ENCODE data around the gene SLC22A23.

SLC22A23 gene

GRCh38 chr6:3494391-3495100 lies 37.7 kb upstream of the SLC22A23 start:
- TF ChIP-seq CTCF (IDR thresholded peaks at IDR 0.05; ENCODE audit: poor library complexity, severe bottlenecking), result no peak
- Histone ChIP-seq H3K36me3 (ENCODE audit: low read depth) (no peaks in the 10 kb centered on the region), H3K4me1 (ENCODE audit: insufficient read depth, poor library complexity, severe bottlenecking) (no peaks in the 10 kb centered on the region), H3K27ac (ENCODE audit: poor library complexity, severe bottlenecking) (no peak overlapping the region), H3K27me3 (ENCODE audit: insufficient read depth, poor library complexity, severe bottlenecking) (no peaks in the 10 kb centered on the region), H3K4me3 (ENCODE audit: severe bottlenecking) (no peak overlapping the region), H3K9me3 (ENCODE audit: severe bottlenecking) (no peaks in the 10 kb centered on the region)
- no peak for DNase-seq (ENCODE audit: low spot score)
- ATAC-seq (ENCODE audit: low read depth), result no peak

- Histone ChIP-seq H3K9me3 (ENCODE audit: severe bottlenecking) (no peaks in the 10 kb centered on the region), H3K27me3 (ENCODE audit: insufficient read depth, poor library complexity, severe bottlenecking) (no peaks in the 10 kb centered on the region)
- no peak for DNase-seq (ENCODE audit: low spot score)
These were observed 33.8 kb upstream of the SLC22A23 start for GRCh38 chr6:3490625-3490980.

GRCh38 chr6:3489961-3490624 lies 33.2 kb upstream of the SLC22A23 start:
- ATAC-seq (ENCODE audit: low read depth), result no peak
- TF ChIP-seq CTCF (IDR thresholded peaks at IDR 0.05; ENCODE audit: poor library complexity, severe bottlenecking), result no peak
- Histone ChIP-seq H3K4me3 (ENCODE audit: severe bottlenecking) (no peak overlapping the region), H3K27ac (ENCODE audit: poor library complexity, severe bottlenecking) (no peak overlapping the region), H3K4me1 (ENCODE audit: insufficient read depth, poor library complexity, severe bottlenecking) (no peaks in the 10 kb centered on the region), H3K9me3 (ENCODE audit: severe bottlenecking) (no peaks in the 10 kb centered on the region), H3K27me3 (ENCODE audit: insufficient read depth, poor library complexity, severe bottlenecking) (no peaks in the 10 kb centered on the region), H3K36me3 (ENCODE audit: low read depth) (no peaks in the 10 kb centered on the region)
- DNase-seq (ENCODE audit: low spot score), result no peak

More at GRCh38 chr6:3490625-3490980, 33.8 kb upstream of the SLC22A23 start:
- no peaks in the 10 kb centered on the region for H3K36me3 ChIP-seq (ENCODE audit: low read depth)
- no peak overlapping the region for H3K4me3 ChIP-seq (ENCODE audit: severe bottlenecking)
- ATAC-seq (ENCODE audit: low read depth), result no peak
- no peak for TF ChIP-seq CTCF (IDR thresholded peaks at IDR 0.05; ENCODE audit: poor library complexity, severe bottlenecking)
- no peaks in the 10 kb centered on the region for H3K4me1 ChIP-seq (ENCODE audit: insufficient read depth, poor library complexity, severe bottlenecking)
- no peak overlapping the region for H3K27ac ChIP-seq (ENCODE audit: poor library complexity, severe bottlenecking)

GRCh38 chr6:3489027-3489757 lies 32.3 kb upstream of the SLC22A23 start:
- no peaks in the 10 kb centered on the region for H3K27me3 ChIP-seq (ENCODE audit: insufficient read depth, poor library complexity, severe bottlenecking)
- no peak overlapping the region for H3K4me3 ChIP-seq (ENCODE audit: severe bottlenecking)
- H3K4me1 ChIP-seq (ENCODE audit: insufficient read depth, poor library complexity, severe bottlenecking), result no peaks in the 10 kb centered on the region
- no peaks in the 10 kb centered on the region for H3K9me3 ChIP-seq (ENCODE audit: severe bottlenecking)
- no peak for TF ChIP-seq CTCF (IDR thresholded peaks at IDR 0.05; ENCODE audit: poor library complexity, severe bottlenecking)
- DNase-seq (ENCODE audit: low spot score) (no peak), ATAC-seq (ENCODE audit: low read depth) (peak; percentile 33; the same call in 1 of the 3 replicates)
- no peak overlapping the region for H3K27ac ChIP-seq (ENCODE audit: poor library complexity, severe bottlenecking)
- no peaks in the 10 kb centered on the region for H3K36me3 ChIP-seq (ENCODE audit: low read depth)

All from RWPE2 (cell line).